ENCODE measurements around the gene PLCG1.

DNA sequence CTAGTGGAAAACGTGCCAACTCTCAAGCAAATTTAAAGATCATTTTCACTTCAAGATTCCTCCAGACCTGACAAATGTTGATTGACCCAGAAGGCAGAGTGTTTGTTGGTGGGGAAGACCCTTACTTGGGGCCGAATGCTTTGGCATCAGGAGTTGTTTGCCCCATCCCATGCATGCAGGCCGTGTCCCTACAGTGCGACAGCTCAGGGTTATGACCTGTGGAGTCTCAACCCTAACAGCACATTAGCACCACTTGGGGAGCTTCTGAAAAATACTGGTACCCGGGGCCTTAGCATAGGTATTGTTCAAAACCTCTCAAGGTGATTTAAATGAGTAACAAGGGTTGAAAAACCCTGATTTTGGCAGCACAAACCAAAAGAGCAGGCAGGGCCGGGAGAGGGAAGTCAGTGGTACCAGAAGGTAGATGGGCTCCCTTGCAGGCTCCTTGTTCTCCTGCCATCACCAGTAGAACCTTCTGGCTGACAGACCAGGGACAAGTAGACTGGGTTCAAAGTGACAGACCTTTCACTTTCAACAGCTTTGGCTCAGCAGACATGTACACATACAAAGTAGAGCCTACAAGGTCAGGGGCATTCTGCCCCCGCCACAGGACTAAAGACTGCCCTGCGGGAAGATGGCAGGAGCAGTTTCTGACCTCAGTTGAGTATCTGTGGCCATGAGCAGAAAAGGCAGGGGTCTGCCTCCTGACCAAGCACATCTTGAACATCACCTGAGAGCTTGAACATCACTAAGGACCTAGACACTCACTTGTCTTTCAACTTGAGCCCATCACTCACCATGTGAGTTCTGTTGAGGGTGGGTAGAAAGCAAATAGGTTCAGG lies 39.6 kb downstream of the PLCG1 start:
- TF ChIP-seq, protein P1, sequence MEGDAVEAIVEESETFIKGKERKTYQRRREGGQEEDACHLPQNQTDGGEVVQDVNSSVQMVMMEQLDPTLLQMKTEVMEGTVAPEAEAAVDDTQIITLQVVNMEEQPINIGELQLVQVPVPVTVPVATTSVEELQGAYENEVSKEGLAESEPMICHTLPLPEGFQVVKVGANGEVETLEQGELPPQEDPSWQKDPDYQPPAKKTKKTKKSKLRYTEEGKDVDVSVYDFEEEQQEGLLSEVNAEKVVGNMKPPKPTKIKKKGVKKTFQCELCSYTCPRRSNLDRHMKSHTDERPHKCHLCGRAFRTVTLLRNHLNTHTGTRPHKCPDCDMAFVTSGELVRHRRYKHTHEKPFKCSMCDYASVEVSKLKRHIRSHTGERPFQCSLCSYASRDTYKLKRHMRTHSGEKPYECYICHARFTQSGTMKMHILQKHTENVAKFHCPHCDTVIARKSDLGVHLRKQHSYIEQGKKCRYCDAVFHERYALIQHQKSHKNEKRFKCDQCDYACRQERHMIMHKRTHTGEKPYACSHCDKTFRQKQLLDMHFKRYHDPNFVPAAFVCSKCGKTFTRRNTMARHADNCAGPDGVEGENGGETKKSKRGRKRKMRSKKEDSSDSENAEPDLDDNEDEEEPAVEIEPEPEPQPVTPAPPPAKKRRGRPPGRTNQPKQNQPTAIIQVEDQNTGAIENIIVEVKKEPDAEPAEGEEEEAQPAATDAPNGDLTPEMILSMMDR (IDR thresholded peaks at IDR 0.05 in 2 of 3, conservative IDR thresholded peaks at IDR 0.05 in 1 of 3; ENCODE audit: insufficient read depth in 2 of 3, low read depth in 1 of 3, low read length in 3 of 3): no peak
- TF ChIP-seq BRD4 (IDR thresholded peaks at IDR 0.05): no peak
- TF ChIP-seq EP300 (IDR thresholded peaks at IDR 0.05; ENCODE audit: low read length): no peak
- no peak for TF ChIP-seq ZNF274 (IDR thresholded peaks at IDR 0.05; ENCODE audit: borderline replicate concordance, low read depth, low read length)
- TF ChIP-seq, protein P2, sequence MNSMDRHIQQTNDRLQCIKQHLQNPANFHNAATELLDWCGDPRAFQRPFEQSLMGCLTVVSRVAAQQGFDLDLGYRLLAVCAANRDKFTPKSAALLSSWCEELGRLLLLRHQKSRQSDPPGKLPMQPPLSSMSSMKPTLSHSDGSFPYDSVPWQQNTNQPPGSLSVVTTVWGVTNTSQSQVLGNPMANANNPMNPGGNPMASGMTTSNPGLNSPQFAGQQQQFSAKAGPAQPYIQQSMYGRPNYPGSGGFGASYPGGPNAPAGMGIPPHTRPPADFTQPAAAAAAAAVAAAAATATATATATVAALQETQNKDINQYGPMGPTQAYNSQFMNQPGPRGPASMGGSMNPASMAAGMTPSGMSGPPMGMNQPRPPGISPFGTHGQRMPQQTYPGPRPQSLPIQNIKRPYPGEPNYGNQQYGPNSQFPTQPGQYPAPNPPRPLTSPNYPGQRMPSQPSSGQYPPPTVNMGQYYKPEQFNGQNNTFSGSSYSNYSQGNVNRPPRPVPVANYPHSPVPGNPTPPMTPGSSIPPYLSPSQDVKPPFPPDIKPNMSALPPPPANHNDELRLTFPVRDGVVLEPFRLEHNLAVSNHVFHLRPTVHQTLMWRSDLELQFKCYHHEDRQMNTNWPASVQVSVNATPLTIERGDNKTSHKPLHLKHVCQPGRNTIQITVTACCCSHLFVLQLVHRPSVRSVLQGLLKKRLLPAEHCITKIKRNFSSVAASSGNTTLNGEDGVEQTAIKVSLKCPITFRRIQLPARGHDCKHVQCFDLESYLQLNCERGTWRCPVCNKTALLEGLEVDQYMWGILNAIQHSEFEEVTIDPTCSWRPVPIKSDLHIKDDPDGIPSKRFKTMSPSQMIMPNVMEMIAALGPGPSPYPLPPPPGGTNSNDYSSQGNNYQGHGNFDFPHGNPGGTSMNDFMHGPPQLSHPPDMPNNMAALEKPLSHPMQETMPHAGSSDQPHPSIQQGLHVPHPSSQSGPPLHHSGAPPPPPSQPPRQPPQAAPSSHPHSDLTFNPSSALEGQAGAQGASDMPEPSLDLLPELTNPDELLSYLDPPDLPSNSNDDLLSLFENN (IDR thresholded peaks at IDR 0.05; ENCODE audit: low read depth in 2 of 2, low read length in 2 of 2): no peak
- TF ChIP-seq HINFP (tag; conservative IDR thresholded peaks at IDR 0.05; ENCODE audit: low read depth): no peak
- TF ChIP-seq FOXP1 (CRISPR knock-in tag; IDR thresholded peaks at IDR 0.05): no peak
- no peak for TF ChIP-seq MAFK (IDR thresholded peaks at IDR 0.05; ENCODE audit: low read length)
